Loucy (cell line): Measurements from ENCODE around the gene GTPBP8.

Source experiments
- H2AFZ ChIP-seq: fragments of 200-600 bp; sonication (generic); 2 replicates; pipeline ENCODE4 v1.6.0; 2016; ENCODE audit warnings: antibody characterized with exemption, mild to moderate bottlenecking, low read length, moderate library complexity
- H3F3A ChIP-seq: fragments of 200-600 bp; 2 replicates; pipeline ENCODE4 v1.6.0; 2016; ENCODE audit warnings: antibody characterized with exemption, low read depth, mild to moderate bottlenecking
- H3K27me3 ChIP-seq: fragments of 200-600 bp; sonication (generic); 2 replicates; pipeline ENCODE4 v1.6.1; 2014; ENCODE audit warnings: low read length, mild to moderate bottlenecking; ENCODE audit not compliant: insufficient read depth, poor library complexity, severe bottlenecking
- H3K36me3 ChIP-seq: fragments of 200-600 bp; sonication (generic); 2 replicates; pipeline ENCODE4 v1.6.1; 2016; ENCODE audit warnings: low read length; ENCODE audit not compliant: insufficient read depth
- H3K4me1 ChIP-seq: fragments of 200-600 bp; sonication (generic); 2 replicates; pipeline ENCODE4 v1.5.1; 2014; ENCODE audit warnings: low read length, mild to moderate bottlenecking; ENCODE audit not compliant: insufficient read depth, poor library complexity, severe bottlenecking
- H3K4me2 ChIP-seq: fragments of 200-600 bp; sonication (generic); 2 replicates; pipeline ENCODE4 v1.6.0; 2014; ENCODE audit warnings: antibody characterized with exemption, low read length, low read depth, mild to moderate bottlenecking; ENCODE audit not compliant: poor library complexity, severe bottlenecking
- H3K4me3 ChIP-seq: fragments of 200-600 bp; sonication (generic); 2 replicates; pipeline ENCODE4 v1.5.1; 2014; ENCODE audit warnings: low read length, mild to moderate bottlenecking, mixed read lengths; ENCODE audit not compliant: poor library complexity, severe bottlenecking
- H3K79me2 ChIP-seq: fragments of 200-600 bp; sonication (generic); 2 replicates; pipeline ENCODE4 v1.6.1; 2014; ENCODE audit warnings: low read length; ENCODE audit not compliant: insufficient read depth
- H3K9ac ChIP-seq: fragments of 200-600 bp; sonication (generic); 2 replicates; pipeline ENCODE4 v1.6.0; 2014; ENCODE audit warnings: mild to moderate bottlenecking, low read depth, low read length, moderate library complexity; ENCODE audit not compliant: poor library complexity, severe bottlenecking
- H3K9me2 ChIP-seq: fragments of 200-600 bp; sonication (generic); replicated peaks from 2 replicates; pipeline ENCODE4 v1.6.1; 2016; ENCODE audit warnings: low read depth, low read length, mixed read lengths
- H3K9me3 ChIP-seq: fragments of 200-600 bp; sonication (generic); 2 replicates; pipeline ENCODE4 v1.6.1; 2014; ENCODE audit warnings: mild to moderate bottlenecking, antibody characterized with exemption, low read length, low read depth; ENCODE audit not compliant: insufficient read depth
- H4K20me1 ChIP-seq: fragments of 200-600 bp; sonication (generic); 2 replicates; pipeline ENCODE4 v1.6.0; 2014; ENCODE audit warnings: antibody characterized with exemption, low read length, mild to moderate bottlenecking; ENCODE audit not compliant: insufficient read depth, poor library complexity, severe bottlenecking
- CTCF ChIP-seq: fragments of 200-600 bp; sonication (generic); conservative IDR thresholded peaks from 2 replicates; pipeline ENCODE4 v1.5.1; 2014; ENCODE audit warnings: mild to moderate bottlenecking, antibody characterized with exemption, low read length
- EZH2phosphoT487 ChIP-seq: fragments of 200-600 bp; IDR thresholded peaks from 2 replicates; pipeline ENCODE4 v1.6.1; 2018; ENCODE audit warnings: antibody characterized with exemption, mild to moderate bottlenecking, moderate library complexity, borderline replicate concordance

GTPBP8 gene

GRCh38 chr3:112984485-112984884 is 6.3 kb upstream of the GTPBP8 start:
- Histone ChIP-seq H3F3A (no peaks in the 10 kb centered on the region), H3K4me2 (no peak overlapping the region), H3K79me2 (no peaks in the 10 kb centered on the region), H3K4me1 (peaks cover 11% of the 10 kb centered on the region), H3K36me3 (no peaks in the 10 kb centered on the region), H3K9me2 (no peaks in the 10 kb centered on the region), H2AFZ (no peak overlapping the region), H3K27me3 (no peaks in the 10 kb centered on the region), H3K4me3 (no peak overlapping the region), H3K9me3 (no peaks in the 10 kb centered on the region), H4K20me1 (no peaks in the 10 kb centered on the region), H3K9ac (no peak overlapping the region)
- no peak for TF ChIP-seq CTCF
- TF ChIP-seq EZH2phosphoT487: no peak

GRCh38 chr3:112987710-112988334 is 3.0 kb upstream of the GTPBP8 start:
- Histone ChIP-seq H3F3A (no peaks in the 10 kb centered on the region), H3K36me3 (no peaks in the 10 kb centered on the region), H3K9me3 (no peaks in the 10 kb centered on the region), H3K27me3 (no peaks in the 10 kb centered on the region), H3K9ac (no peak overlapping the region), H4K20me1 (peaks cover 8% of the 10 kb centered on the region), H3K4me2 (no peak overlapping the region), H3K79me2 (peaks cover 17% of the 10 kb centered on the region), H3K9me2 (no peaks in the 10 kb centered on the region), H2AFZ (no peak overlapping the region), H3K4me1 (peaks cover 36% of the 10 kb centered on the region), H3K4me3 (no peak overlapping the region)
- TF ChIP-seq CTCF: no peak

- TF ChIP-seq EZH2phosphoT487 (no peak), CTCF (no peak)
- Histone ChIP-seq H3K9ac (no peak overlapping the region), H3K79me2 (peaks cover 40% of the 10 kb centered on the region), H3K4me2 (peak overlapping the region; percentile 7), H3F3A (no peaks in the 10 kb centered on the region; the same call in 1 of the 2 replicates), H3K9me2 (no peaks in the 10 kb centered on the region), H3K4me3 (no peak overlapping the region), H3K27me3 (no peaks in the 10 kb centered on the region), H4K20me1 (peaks cover 15% of the 10 kb centered on the region), H3K4me1 (peaks cover 30% of the 10 kb centered on the region), H2AFZ (no peak overlapping the region), H3K9me3 (no peaks in the 10 kb centered on the region), H3K36me3 (peaks cover 17% of the 10 kb centered on the region; the same call in 1 of the 2 replicates)
Measured at GRCh38 chr3:112995800-112996199, 5.0 kb downstream of the GTPBP8 start.
